HFF-Myc (cell line): ENCODE data around the gene STARD13.
A peak's percentile ranks its signal among the peaks of the same experiment; 100 is the strongest.

Source experiments
- DNase-seq: peaks from one replicate; pipeline ENCODE4 v3.0.0-alpha.2; 2011; ENCODE audit warnings: low read depth; ENCODE audit errors: extremely low read depth
- H3K4me3 ChIP-seq: replicated peaks from 2 replicates; pipeline ENCODE4 v1.5.1; 2011; ENCODE audit warnings: low read depth, mild to moderate bottlenecking, control low read depth, low read length
- TF ChIP-seq, protein P1 (sequence below): IDR thresholded peaks from 2 replicates; pipeline ENCODE4 v1.5.1; 2012; ENCODE audit warnings: mild to moderate bottlenecking, low read depth, low read length, control low read depth; ENCODE audit errors: missing control alignments

STARD13 gene

DNA sequence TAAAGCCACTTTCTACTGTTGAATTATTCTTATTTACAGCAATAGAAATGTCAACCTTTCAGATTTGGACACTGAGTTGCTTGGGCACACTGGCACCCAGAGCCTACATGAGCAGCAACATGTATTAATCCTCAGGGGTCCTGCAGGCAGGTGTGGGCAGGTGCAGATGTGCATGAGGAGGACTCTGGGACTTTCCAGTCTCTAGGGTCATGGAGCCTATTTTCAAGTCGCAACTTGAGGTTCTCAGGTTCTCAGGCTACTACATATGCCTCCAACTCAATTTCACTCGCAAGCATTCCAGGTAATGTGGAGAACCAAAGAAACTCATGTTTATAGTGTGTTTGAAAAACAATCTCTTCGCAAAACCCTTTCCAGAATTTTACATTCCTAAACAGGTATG lies 73.2 kb downstream of the STARD13 start:
- TF ChIP-seq, protein P1, sequence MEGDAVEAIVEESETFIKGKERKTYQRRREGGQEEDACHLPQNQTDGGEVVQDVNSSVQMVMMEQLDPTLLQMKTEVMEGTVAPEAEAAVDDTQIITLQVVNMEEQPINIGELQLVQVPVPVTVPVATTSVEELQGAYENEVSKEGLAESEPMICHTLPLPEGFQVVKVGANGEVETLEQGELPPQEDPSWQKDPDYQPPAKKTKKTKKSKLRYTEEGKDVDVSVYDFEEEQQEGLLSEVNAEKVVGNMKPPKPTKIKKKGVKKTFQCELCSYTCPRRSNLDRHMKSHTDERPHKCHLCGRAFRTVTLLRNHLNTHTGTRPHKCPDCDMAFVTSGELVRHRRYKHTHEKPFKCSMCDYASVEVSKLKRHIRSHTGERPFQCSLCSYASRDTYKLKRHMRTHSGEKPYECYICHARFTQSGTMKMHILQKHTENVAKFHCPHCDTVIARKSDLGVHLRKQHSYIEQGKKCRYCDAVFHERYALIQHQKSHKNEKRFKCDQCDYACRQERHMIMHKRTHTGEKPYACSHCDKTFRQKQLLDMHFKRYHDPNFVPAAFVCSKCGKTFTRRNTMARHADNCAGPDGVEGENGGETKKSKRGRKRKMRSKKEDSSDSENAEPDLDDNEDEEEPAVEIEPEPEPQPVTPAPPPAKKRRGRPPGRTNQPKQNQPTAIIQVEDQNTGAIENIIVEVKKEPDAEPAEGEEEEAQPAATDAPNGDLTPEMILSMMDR: no peak
- DNase-seq: no peak
- H3K4me3 ChIP-seq: no peak overlapping the region

DNA sequence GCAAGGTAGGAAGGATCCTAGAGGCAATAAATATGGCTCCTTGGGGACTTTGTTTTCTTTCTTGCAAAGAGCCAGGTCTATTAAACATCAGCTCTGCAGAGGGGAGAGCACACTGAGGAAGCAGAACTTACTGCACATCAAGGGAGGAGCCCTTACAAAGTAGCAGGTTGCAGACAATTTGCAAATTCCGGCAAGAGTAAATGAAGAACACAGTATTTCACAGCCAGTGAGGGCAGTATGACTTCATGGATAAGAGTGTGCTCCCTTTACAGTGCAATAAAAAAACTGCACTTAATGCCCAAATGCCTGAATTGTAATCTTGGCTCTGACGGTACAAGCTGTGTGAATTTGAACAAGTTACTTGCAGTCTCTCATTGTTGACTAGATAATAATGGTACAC lies 75.5 kb downstream of the STARD13 start:
- TF ChIP-seq, protein P1: no peak
- H3K4me3 ChIP-seq: no peak overlapping the region
- DNase-seq: no peak

DNA sequence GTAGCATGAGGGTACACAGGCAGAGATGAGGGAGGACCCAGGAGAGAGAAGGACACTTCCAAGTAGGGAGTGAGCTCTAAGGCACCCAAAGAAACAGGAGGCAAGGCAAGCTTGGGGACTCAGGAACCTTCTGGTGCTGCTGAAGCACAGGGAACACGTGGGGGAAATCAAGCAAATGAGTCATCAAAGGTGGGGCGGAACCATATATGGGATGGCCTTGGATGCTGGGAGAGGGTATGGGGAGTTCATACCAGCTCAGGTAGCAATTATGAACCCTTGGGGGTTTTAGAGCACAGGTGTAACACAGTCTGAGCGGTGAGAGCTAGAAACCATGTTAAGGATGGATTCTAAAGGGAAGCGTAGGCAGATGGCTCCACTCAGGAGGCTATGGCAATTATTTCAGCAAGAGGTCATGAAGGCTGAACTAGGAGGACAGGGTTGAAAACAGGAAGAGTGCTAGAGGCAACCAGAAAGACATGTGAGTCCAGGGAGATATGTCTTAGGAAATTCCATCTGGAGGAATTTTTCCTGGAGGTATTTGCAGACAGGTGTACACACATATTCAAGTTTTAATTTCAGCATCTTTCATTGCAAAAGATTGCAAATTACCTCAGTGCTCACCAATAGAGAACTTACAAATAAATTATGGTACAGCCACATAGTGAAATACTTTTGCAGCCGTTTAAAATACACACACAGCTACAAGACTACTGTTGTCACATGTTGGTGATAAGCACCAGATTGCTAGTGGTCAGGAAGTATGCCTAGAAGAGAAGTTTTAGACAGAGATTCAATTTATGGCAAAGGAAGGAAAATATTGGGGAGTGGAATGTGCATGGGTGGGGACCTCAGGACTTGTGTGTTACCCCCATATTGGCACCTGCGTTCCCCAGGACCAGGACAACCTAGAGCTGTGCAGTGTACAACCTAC lies 77.0 kb downstream of the STARD13 start:
- H3K4me3 ChIP-seq: no peak overlapping the region
- no peak for DNase-seq
- TF ChIP-seq, protein P1: no peak

DNA sequence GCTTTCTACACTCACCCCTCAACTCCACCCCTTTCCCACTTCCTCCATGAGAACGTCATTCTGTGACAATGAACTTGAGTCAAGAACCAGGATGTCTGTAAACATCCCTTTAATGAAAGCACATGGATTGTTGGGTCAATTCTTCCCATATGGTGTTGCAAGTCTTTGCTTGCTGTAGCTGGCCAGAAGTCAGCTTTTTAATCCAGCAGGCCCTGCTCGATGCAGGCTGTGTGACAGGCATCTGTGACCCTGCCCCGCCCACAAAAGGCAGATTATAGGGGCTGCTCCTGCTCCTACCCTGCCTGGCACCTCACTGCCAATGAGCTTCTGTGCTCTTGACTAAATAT lies 78.0 kb downstream of the STARD13 start:
- H3K4me3 ChIP-seq: no peak overlapping the region
- DNase-seq: peak; percentile 96
- TF ChIP-seq, protein P1: no peak

DNA sequence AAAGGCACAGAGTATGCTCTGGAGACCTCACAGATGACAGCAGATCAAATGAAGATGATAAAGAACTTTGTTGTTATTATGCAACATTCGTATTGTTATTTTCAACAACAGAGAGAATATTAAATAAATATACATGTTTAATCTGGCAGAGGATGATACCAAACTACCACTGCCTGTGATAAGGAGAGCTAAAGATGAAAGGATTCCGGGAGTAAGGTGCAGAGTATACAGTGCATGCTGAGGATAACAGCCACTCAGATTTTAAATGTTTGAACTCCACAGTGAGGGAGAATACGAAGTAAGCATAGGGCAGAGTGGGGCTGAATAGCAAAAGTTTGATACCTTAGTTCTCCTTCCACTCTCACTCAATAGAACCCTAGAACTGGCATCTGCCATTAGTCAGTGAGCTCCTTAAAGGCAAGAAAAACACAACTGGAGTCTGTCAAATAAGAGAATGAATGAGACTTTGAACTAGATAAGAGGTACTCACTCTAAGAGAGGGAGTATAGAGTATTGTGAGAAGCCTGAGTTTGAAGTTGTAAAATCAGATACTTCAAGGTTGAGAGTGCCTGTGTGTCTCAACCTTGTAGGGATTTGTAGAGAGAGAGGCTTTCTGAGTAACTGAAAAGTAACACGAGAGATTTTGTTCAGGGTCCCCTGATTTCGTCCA lies 78.5 kb downstream of the STARD13 start:
- TF ChIP-seq, protein P1: no peak
- no peak for DNase-seq
- H3K4me3 ChIP-seq: no peak overlapping the region

DNA sequence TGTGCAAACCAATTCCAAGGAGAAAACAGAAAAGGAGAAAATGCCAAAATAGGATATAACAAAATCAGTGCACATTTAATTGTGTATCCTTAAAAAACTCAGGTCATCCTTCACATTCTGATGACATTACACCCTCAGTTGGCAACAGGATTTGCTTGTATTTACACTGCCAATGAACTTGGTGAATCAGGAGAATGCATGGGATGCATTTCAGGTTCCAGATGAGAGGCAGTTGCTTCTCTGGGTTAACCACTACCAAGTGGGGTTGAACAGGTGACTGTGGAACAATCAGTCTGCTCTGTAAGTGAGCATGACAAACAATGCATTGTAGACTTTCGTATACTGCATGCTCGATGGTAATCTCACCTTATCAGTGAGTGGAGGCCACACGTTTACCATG lies 79.1 kb downstream of the STARD13 start:
- no peak overlapping the region for H3K4me3 ChIP-seq
- DNase-seq: no peak
- TF ChIP-seq, protein P1: no peak
